Measurements from ENCODE around the gene ATP2C2.

- no peak for TF ChIP-seq POLR2A (IDR thresholded peaks at IDR 0.05)
- TF ChIP-seq, protein P1, sequence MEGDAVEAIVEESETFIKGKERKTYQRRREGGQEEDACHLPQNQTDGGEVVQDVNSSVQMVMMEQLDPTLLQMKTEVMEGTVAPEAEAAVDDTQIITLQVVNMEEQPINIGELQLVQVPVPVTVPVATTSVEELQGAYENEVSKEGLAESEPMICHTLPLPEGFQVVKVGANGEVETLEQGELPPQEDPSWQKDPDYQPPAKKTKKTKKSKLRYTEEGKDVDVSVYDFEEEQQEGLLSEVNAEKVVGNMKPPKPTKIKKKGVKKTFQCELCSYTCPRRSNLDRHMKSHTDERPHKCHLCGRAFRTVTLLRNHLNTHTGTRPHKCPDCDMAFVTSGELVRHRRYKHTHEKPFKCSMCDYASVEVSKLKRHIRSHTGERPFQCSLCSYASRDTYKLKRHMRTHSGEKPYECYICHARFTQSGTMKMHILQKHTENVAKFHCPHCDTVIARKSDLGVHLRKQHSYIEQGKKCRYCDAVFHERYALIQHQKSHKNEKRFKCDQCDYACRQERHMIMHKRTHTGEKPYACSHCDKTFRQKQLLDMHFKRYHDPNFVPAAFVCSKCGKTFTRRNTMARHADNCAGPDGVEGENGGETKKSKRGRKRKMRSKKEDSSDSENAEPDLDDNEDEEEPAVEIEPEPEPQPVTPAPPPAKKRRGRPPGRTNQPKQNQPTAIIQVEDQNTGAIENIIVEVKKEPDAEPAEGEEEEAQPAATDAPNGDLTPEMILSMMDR (IDR thresholded peaks at IDR 0.05): no peak
Observed at GRCh38 chr16:84478172-84478947, 110.0 kb downstream of the ATP2C2 start.
